Ramos (cell line): Measurements from ENCODE around the gene ABCB1.

Source experiments
- in situ Hi-C: fragments of 300-500 bp; cut with MboI; formaldehyde crosslinking; loops from one replicate; pipeline ENCODE4 v1.14.3; 2022; ENCODE audit warnings: low sequenced_read_pairs; ENCODE audit not compliant: unreplicated experiment

ABCB1 gene

GRCh38 chr7:87600130-87601124, at the start of gene ABCB1:
Gene ABCB1, minus strand, starts transcription at chr7:87600884. Its CDS starts 700 bp downstream, at chr7:87600184.
- in situ Hi-C loops, result no loop called here

- in situ Hi-C loops, result no loop called here
Measured at GRCh38 chr7:87648316-87648715, 47.6 kb upstream of the ABCB1 start.

- in situ Hi-C loops, result no loop called here
Measured at GRCh38 chr7:87645446-87645845, 44.8 kb upstream of the ABCB1 start.

GRCh38 chr7:87635921-87636320, 35.2 kb upstream of the ABCB1 start:
- in situ Hi-C loops, result no loop called here

- in situ Hi-C loops, result no loop called here
Measured at GRCh38 chr7:87628780-87629569, 28.3 kb upstream of the ABCB1 start.

GRCh38 chr7:87627634-87627994, 26.9 kb upstream of the ABCB1 start:
- in situ Hi-C loops, result no loop called here

GRCh38 chr7:87625101-87625500, 24.4 kb upstream of the ABCB1 start:
- in situ Hi-C loops, result no loop called here

- in situ Hi-C loops, result no loop called here
Measured at GRCh38 chr7:87624628-87625027, 23.9 kb upstream of the ABCB1 start.

GRCh38 chr7:87615197-87615596, 14.5 kb upstream of the ABCB1 start:
- in situ Hi-C loops, result no loop called here

GRCh38 chr7:87609916-87610315, 9.2 kb upstream of the ABCB1 start:
- in situ Hi-C loops, result no loop called here

- in situ Hi-C loops, result no loop called here
Measured at GRCh38 chr7:87608431-87608830, 7.7 kb upstream of the ABCB1 start.

- in situ Hi-C loops, result no loop called here
Measured at GRCh38 chr7:87604264-87604663, 3.6 kb upstream of the ABCB1 start.

- in situ Hi-C loops, result no loop called here
Measured at GRCh38 chr7:87599336-87599735, 1.3 kb downstream of the ABCB1 start.

- in situ Hi-C loops, result no loop called here
Measured at GRCh38 chr7:87598234-87599009, 2.3 kb downstream of the ABCB1 start.

GRCh38 chr7:87596696-87597095, 4.0 kb downstream of the ABCB1 start:
- in situ Hi-C loops, result no loop called here

- in situ Hi-C loops, result no loop called here
Measured at GRCh38 chr7:87596136-87596535, 4.5 kb downstream of the ABCB1 start.

GRCh38 chr7:87592300-87592699, 8.4 kb downstream of the ABCB1 start:
- in situ Hi-C loops, result no loop called here

- in situ Hi-C loops, result no loop called here
Measured at GRCh38 chr7:87591211-87591610, 9.5 kb downstream of the ABCB1 start.

GRCh38 chr7:87590578-87590977, 10.1 kb downstream of the ABCB1 start:
- in situ Hi-C loops, result no loop called here

GRCh38 chr7:87589631-87590030, 11.1 kb downstream of the ABCB1 start:
- in situ Hi-C loops, result no loop called here
